ENCODE data around the gene PPP1R18. TPM values are rescaled to one million over a fixed set of nuclear protein-coding genes. Genes with fewer than 3 reads are reported as not detected.

Gene PPP1R18
- polyA plus RNA-seq, 3 donors = 34.4 to 38.4 (median 34.4) TPM

Other genes with a start within 250 kb of the PPP1R18 start
- gene HLA-E, start 197.1 kb downstream of the PPP1R18 start, polyA plus RNA-seq (ENCODE audit: insufficient read length in 3 of 3) = 100 to 1,000 TPM; 114 to 118 (median 114) TPM
- 10 to 100 TPM; 75.7 to 89.8 (median 80.4) TPM for gene GNL1, start 130.2 kb downstream of the PPP1R18 start, polyA plus RNA-seq (ENCODE audit: insufficient read length in 3 of 3)
- gene PRR3, start 129.3 kb downstream of the PPP1R18 start, polyA plus RNA-seq (ENCODE audit: insufficient read length in 3 of 3) = 10 to 100 TPM; 29.5 to 31.5 (median 30.2) TPM
- gene ABCF1, start 115.2 kb downstream of the PPP1R18 start, polyA plus RNA-seq (ENCODE audit: insufficient read length in 3 of 3) = 10 to 100 TPM; 71.2 to 76.2 (median 73.3) TPM
- 10 to 100 TPM; 48.0 to 51.6 (median 48.1) TPM for gene PPP1R10, start 69.4 kb downstream of the PPP1R18 start, polyA plus RNA-seq (ENCODE audit: insufficient read length in 3 of 3)
- 10 to 100 TPM; 63.7 to 66.9 (median 65.8) TPM for gene MRPS18B, start 68.8 kb downstream of the PPP1R18 start, polyA plus RNA-seq (ENCODE audit: insufficient read length in 3 of 3)
- gene ATAT1, start 59.8 kb downstream of the PPP1R18 start, polyA plus RNA-seq (ENCODE audit: insufficient read length in 3 of 3) = 10 to 100 TPM; 26.7 to 31.8 (median 29.2) TPM
- gene C6orf136, start 39.5 kb downstream of the PPP1R18 start, polyA plus RNA-seq (ENCODE audit: insufficient read length in 3 of 3) = 10 to 100 TPM; 17.3 to 19.6 (median 17.5) TPM
- gene DHX16, start 13.6 kb downstream of the PPP1R18 start, polyA plus RNA-seq (ENCODE audit: insufficient read length in 3 of 3) = 10 to 100 TPM; 43.5 to 46.2 (median 45.6) TPM
- 10 to 100 TPM; 32.5 to 33.4 (median 33.0) TPM for gene NRM, start 4.3 kb upstream of the PPP1R18 start, polyA plus RNA-seq (ENCODE audit: insufficient read length in 3 of 3)
- gene MDC1, start 30.6 kb upstream of the PPP1R18 start, polyA plus RNA-seq (ENCODE audit: insufficient read length in 3 of 3) = 10 to 100 TPM; 33.5 to 43.4 (median 35.6) TPM
- gene TUBB, start 33.7 kb upstream of the PPP1R18 start, polyA plus RNA-seq (ENCODE audit: insufficient read length in 3 of 3) = 1,000 to 10,000 TPM; 1,231 to 1,298 (median 1,262) TPM
- gene FLOT1, start 56.0 kb upstream of the PPP1R18 start, polyA plus RNA-seq (ENCODE audit: insufficient read length in 3 of 3) = 100 to 1,000 TPM; 134 to 154 (median 141) TPM
- gene IER3, start 57.9 kb upstream of the PPP1R18 start, polyA plus RNA-seq (ENCODE audit: insufficient read length in 3 of 3) = 10 to 100 TPM; 17.9 to 24.5 (median 23.3) TPM
- gene DDR1, start 197.9 kb upstream of the PPP1R18 start, polyA plus RNA-seq (ENCODE audit: insufficient read length in 3 of 3) = 100 to 1,000 TPM; 139 to 163 (median 149) TPM
- 10 to 100 TPM; 36.1 to 44.6 (median 37.2) TPM for gene GTF2H4, start 221.6 kb upstream of the PPP1R18 start, polyA plus RNA-seq (ENCODE audit: insufficient read length in 3 of 3)
- gene VARS2, start 227.6 kb upstream of the PPP1R18 start, polyA plus RNA-seq (ENCODE audit: insufficient read length in 3 of 3) = 10 to 100 TPM; 25.6 to 35.0 (median 30.1) TPM
- 1 to 10 TPM in 2 of 3 donors, under 1 TPM in 1; 0.29 to 1.2 (median 1.1) TPM for gene SFTA2, start 245.5 kb upstream of the PPP1R18 start, polyA plus RNA-seq (ENCODE audit: insufficient read length in 3 of 3)

Measured in right renal cortex interstitium (tissue), 3 donors.